Muscle layer of colon (tissue), 2 donors: ENCODE measurements around the gene ILRUN.
"Not testable (repeated sequence)": the region's sequence is repeated elsewhere in the genome, so short reads cannot be mapped to it uniquely, and the experiment has no call there.

Experiments used
- H3K27ac ChIP-seq: one replicate; pipeline ENCODE4 v1.7.0; 2013; ENCODE audit warnings: low read depth, mild to moderate bottlenecking, low read length, moderate library complexity
- H3K27me3 ChIP-seq, 2 donors: one replicate each; pipeline ENCODE4 v1.7.0; 2013; ENCODE audit warnings: low read length in 2 of 2, mild to moderate bottlenecking in 2 of 2; ENCODE audit not compliant: insufficient read depth in 2 of 2, control insufficient read depth in 1 of 2
- H3K36me3 ChIP-seq: one replicate; pipeline ENCODE4 v1.7.0; 2013; ENCODE audit warnings: mild to moderate bottlenecking, low read length; ENCODE audit not compliant: insufficient read depth
- H3K4me1 ChIP-seq: one replicate; pipeline ENCODE4 v1.7.0; 2013; ENCODE audit warnings: mild to moderate bottlenecking, low read length; ENCODE audit not compliant: insufficient read depth
- H3K4me3 ChIP-seq, 2 donors: one replicate each; pipeline ENCODE4 v1.7.0; 2013; ENCODE audit warnings: low read length in 2 of 2, low read depth in 1 of 2, mild to moderate bottlenecking in 1 of 2, moderate library complexity in 1 of 2
- H3K9ac ChIP-seq: one replicate; pipeline ENCODE4 v1.7.0; 2013; ENCODE audit warnings: low read length
- H3K9me3 ChIP-seq: one replicate; pipeline ENCODE4 v1.7.0; 2013; ENCODE audit warnings: mild to moderate bottlenecking, low read length
- donor health status: abdominal sarcoma.
- donor health status: Adenocarcinoma of cecum.

ILRUN gene

DNA sequence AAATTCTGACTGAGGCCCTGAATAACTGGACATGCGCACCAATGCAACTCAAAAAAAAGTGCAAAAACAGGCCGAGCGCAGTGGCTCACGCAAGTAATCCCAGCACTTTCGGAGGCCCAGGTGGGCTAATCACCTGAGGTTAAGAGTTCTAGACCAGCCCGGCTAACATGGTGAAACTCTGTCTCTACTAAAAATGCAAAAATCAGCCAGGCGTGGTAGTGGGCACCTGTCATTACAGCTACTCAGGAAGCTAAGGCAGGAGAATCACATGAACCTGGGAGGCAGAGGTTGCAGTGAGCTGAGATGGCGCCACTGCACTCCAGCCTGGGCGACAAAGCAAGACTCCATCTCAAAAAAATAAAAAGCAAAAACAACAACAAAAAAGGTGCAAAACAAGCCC lies 21.6 kb downstream of the ILRUN start:
- not testable (repeated sequence) for H3K4me1 ChIP-seq, H3K36me3 ChIP-seq, H3K9me3 ChIP-seq, H3K4me3 ChIP-seq, H3K27ac ChIP-seq, H3K9ac ChIP-seq, H3K27me3 ChIP-seq

GRCh38 chr6:34674268-34674639 lies 22.3 kb downstream of the ILRUN start:
- no peaks in the 10 kb centered on the region for H3K36me3 ChIP-seq
- no peak overlapping the region for H3K9ac ChIP-seq
- no peaks in the 10 kb centered on the region for H3K9me3 ChIP-seq
- no peaks in the 10 kb centered on the region for H3K27me3 ChIP-seq
- H3K4me3 ChIP-seq, result no peak overlapping the region
- H3K27ac ChIP-seq, result no peak overlapping the region
- H3K4me1 ChIP-seq, result peaks cover 8% of the 10 kb centered on the region

DNA sequence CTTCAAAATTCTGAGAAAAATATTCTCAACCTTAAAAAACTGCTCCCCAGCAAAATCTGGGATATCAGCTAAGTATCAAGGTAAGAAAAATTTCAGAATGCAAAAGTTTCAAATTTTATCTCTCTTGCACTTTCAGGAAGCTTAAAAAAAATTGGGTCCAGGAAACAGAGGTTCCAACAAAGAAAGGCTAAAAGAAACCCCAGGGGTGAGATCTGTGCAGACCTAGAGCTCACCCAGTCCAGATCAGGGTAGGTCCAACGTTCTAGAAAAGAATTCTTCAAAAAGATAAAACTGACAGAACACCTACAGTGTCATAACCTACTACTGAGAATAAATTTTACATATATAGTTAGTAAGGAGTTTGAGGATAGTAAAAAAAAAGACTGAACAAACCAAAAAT lies 23.5 kb downstream of the ILRUN start:
- Histone ChIP-seq H3K4me3 (no peak overlapping the region), H3K27ac (no peak overlapping the region), H3K27me3 (no peaks in the 10 kb centered on the region), H3K36me3 (no peaks in the 10 kb centered on the region), H3K9me3 (no peaks in the 10 kb centered on the region), H3K4me1 (peaks cover 8% of the 10 kb centered on the region), H3K9ac (no peak overlapping the region)

DNA sequence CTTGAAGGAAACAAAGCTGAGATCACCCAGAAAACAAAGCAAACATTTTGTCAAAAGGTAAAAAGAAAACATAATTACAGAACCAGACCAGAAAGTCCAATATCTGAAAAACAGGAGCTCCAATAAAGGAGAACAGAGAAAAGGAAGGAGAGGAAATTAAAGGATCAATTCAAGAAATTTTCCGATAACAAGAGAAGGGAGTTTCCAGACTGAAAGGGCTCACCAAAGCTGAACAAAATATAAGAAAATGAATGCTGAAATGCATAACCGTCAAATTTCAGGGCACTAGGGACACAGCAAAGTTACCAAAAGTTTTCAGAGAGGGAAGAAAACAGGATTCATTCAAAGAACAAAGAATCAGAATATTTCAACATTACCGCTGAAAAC lies 23.9 kb downstream of the ILRUN start:
- H3K27me3 ChIP-seq, result no peaks in the 10 kb centered on the region
- H3K9me3 ChIP-seq, result no peaks in the 10 kb centered on the region
- no peak overlapping the region for H3K4me3 ChIP-seq
- H3K36me3 ChIP-seq, result no peaks in the 10 kb centered on the region
- H3K9ac ChIP-seq, result no peak overlapping the region
- no peak overlapping the region for H3K27ac ChIP-seq
- H3K4me1 ChIP-seq, result peaks cover 8% of the 10 kb centered on the region

DNA sequence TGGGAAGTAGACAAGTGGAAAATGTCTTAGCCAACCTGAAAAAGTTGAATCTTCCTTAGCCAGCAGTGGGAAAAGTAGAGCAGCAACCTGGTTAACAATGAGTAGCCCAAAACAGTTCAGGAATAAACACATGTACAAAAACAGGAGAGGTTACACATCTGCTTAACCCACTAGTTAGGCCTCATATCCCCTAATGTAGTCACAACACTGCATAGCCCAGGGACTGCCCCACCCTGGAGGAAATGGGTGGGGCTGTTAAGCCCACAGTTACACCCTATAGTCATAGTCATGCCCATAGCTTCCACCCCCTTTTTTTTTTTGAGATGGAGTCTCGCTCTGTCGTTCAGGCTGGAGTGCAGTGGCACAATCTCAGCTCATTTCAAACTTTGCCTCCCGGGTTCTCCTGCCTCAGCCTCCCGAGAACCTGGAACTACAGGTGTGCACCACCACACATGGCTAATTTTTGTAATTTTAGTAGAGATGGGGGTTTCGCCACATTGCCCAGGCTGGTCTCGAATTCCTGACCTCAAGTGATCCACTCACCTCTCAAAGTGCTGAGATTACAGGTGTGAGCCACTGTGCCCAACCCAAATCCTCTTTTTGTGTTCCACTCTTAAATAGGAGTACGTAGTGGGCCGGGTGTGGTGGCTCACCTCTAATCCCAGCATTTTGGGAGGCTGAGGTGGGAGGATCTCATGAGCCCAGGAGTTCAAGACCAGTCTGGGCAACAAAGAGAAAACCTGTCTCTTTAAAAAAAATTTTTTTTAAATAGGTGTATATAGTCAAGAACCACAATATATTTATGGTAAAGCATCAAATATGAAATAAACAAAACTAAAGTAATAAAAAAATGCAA lies 24.5 kb downstream of the ILRUN start:
- H3K9me3 ChIP-seq, result no peaks in the 10 kb centered on the region
- H3K4me1 ChIP-seq, result peaks cover 8% of the 10 kb centered on the region
- H3K36me3 ChIP-seq, result no peaks in the 10 kb centered on the region
- H3K27ac ChIP-seq, result no peak overlapping the region
- H3K4me3 ChIP-seq, result no peak overlapping the region
- no peaks in the 10 kb centered on the region for H3K27me3 ChIP-seq
- H3K9ac ChIP-seq, result no peak overlapping the region

- no peak overlapping the region for H3K4me3 ChIP-seq
- H3K36me3 ChIP-seq, result no peaks in the 10 kb centered on the region
- no peaks in the 10 kb centered on the region for H3K9me3 ChIP-seq
- peaks cover 13% of the 10 kb centered on the region for H3K4me1 ChIP-seq
- H3K27me3 ChIP-seq, result no peaks in the 10 kb centered on the region
- H3K9ac ChIP-seq, result no peak overlapping the region
- H3K27ac ChIP-seq, result no peak overlapping the region
Observed at GRCh38 chr6:34671367-34671766, 25.2 kb downstream of the ILRUN start.

- H3K27me3 ChIP-seq, H3K9ac ChIP-seq, H3K27ac ChIP-seq, H3K9me3 ChIP-seq, H3K4me3 ChIP-seq, H3K36me3 ChIP-seq: not testable (repeated sequence)
- H3K4me1 ChIP-seq, result peaks cover 28% of the 10 kb centered on the region
Observed at GRCh38 chr6:34668799-34669198, 27.8 kb downstream of the ILRUN start.

DNA sequence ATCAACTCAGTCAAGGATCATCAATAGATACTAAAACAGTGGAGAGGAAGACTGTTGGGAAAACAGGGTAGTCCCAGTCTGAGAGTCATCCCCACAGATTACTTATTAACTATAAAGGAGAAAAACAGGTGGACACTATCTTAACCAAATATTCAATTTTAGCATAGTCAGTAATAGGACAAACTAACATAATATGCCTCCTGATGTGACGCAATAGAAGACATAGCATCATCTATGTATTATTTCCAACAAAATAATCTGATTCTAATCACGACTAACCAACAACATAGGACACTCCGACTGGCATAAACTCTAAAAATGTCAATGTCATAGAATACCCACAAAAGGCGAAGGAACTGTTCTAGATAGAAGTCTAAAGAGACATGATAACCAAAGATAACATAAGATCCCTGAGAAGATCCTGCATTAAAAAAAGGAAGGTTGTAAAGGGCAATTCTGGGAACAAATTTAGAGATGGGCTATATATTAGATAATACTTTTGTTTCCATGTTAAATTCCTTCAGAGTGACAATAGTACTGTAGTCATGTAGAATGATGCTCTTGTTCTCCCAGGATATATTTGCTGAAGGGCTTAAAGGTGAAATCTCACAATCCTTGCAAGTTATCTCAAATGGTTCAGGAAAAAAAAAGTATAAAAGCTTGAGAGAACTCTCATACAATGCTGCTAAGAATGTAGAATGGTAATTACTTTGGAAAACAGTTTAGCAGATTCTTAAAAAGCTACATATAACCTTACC lies 28.9 kb downstream of the ILRUN start:
- no peak overlapping the region for H3K27ac ChIP-seq
- H3K9me3 ChIP-seq, result no peaks in the 10 kb centered on the region
- H3K4me1 ChIP-seq, result peaks cover 25% of the 10 kb centered on the region
- no peak overlapping the region for H3K4me3 ChIP-seq
- no peaks in the 10 kb centered on the region for H3K36me3 ChIP-seq
- H3K9ac ChIP-seq, result no peak overlapping the region
- H3K27me3 ChIP-seq, result no peaks in the 10 kb centered on the region

DNA sequence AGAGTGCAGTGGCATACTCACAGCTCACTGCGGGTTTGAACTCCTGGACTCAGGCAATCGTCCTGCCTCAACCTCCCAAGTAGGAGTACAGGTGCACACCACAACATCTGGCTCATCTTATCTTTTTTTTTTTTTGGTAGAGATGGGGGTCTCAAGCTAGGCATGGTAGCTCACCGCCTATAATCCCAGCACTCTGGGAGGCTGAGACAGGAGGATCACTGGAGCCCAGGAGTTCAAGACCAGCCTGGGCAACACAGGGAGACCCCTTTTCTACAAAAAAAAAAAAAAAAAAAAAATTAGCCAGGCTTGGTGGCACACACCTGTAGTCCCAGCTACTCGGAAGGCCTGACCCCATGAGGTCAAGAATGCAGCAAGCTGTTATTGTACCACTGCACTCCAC lies 31.5 kb downstream of the ILRUN start:
- H3K4me1 ChIP-seq, result peaks cover 24% of the 10 kb centered on the region
- no peaks in the 10 kb centered on the region for H3K9me3 ChIP-seq
- no peak overlapping the region for H3K27ac ChIP-seq
- no peaks in the 10 kb centered on the region for H3K36me3 ChIP-seq
- H3K27me3 ChIP-seq, result no peaks in the 10 kb centered on the region
- H3K4me3 ChIP-seq, result no peak overlapping the region
- H3K9ac ChIP-seq, result no peak overlapping the region

GRCh38 chr6:34664256-34664971 lies 32.2 kb downstream of the ILRUN start:
- no peaks in the 10 kb centered on the region for H3K36me3 ChIP-seq
- no peaks in the 10 kb centered on the region for H3K27me3 ChIP-seq
- H3K4me3 ChIP-seq, result no peak overlapping the region
- H3K4me1 ChIP-seq, result peaks cover 24% of the 10 kb centered on the region
- no peaks in the 10 kb centered on the region for H3K9me3 ChIP-seq
- no peak overlapping the region for H3K27ac ChIP-seq
- no peak overlapping the region for H3K9ac ChIP-seq

DNA sequence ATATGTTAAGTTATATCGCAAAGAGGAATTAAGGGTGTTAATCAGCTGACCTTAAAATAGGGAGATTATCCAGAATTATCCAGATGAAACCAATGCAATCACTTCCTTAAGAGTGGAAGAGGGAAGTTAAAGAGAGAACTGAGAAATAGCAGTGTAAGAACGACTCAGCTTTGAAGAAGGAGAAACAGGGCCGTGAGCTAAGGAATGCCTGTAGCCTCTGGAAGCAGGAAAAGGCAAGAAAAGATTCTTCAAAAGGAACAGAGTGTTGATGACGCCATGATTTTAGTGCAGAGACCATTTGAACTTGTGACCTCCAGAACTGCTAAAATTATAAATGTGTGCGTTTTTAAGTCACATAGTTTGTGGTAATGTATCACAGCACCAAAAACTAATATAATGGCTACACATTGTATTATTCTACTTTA lies 32.7 kb downstream of the ILRUN start:
- peaks cover 25% of the 10 kb centered on the region for H3K4me1 ChIP-seq

More for the DNA sequence above, 32.7 kb downstream of the ILRUN start:
- H3K27ac ChIP-seq, result no peak overlapping the region
- H3K9me3 ChIP-seq, result no peaks in the 10 kb centered on the region
- H3K36me3 ChIP-seq, result no peaks in the 10 kb centered on the region
- H3K4me3 ChIP-seq, result no peak overlapping the region
- H3K9ac ChIP-seq, result no peak overlapping the region
- H3K27me3 ChIP-seq, result no peaks in the 10 kb centered on the region
